CD4-positive, alpha-beta T cell (primary cell): Measurements from ENCODE around the gene COL19A1. TPM values are rescaled to one million over a fixed set of nuclear protein-coding genes. Genes with fewer than 3 reads are reported as not detected.

Experiments
- ATAC-seq: fragments of 200-7000 bp; cut with Tn5 transposase; one replicate; pipeline ENCODE4 v1.10.0; 2022; ENCODE audit warnings: mild to moderate bottlenecking; ENCODE audit not compliant: poor library complexity
- CTCF ChIA-PET: fragments of 350-600 bp; sonication (Branson Sonifier 250); formaldehyde crosslinking; loops from one replicate; lab custom pipeline; 2021; ENCODE audit warnings: antibody characterized with exemption, inconsistent platforms; lab: Charles Lee
- POLR2A ChIA-PET: fragments of 350-600 bp; sonication (Branson Sonifier 250); formaldehyde crosslinking; loops from one replicate; lab custom pipeline; 2021; ENCODE audit warnings: antibody characterized with exemption, inconsistent platforms; lab: Charles Lee
- DNase-seq, 14 experiments: peaks; one replicate each; pipeline ENCODE4 v3.0.0-alpha.2; 2013 to 2020; ENCODE audit warnings: mixed read lengths in 2 of 14
- H3K27ac ChIP-seq, 2 donors: one replicate each; pipeline versions ENCODE4 v1.5.1 to v1.7.0; 2013; ENCODE audit warnings: low read length in 2 of 2, low read depth in 1 of 2, mild to moderate bottlenecking in 1 of 2
- H3K27me3 ChIP-seq, 2 experiments: 1 replicate in 1 of 2; 2 replicates in 1 of 2; pipeline versions ENCODE4 v1.6.1 to v1.7.0; 2013; ENCODE audit warnings: low read length in 2 of 2, control low read depth in 1 of 2, mild to moderate bottlenecking in 1 of 2, moderate library complexity in 1 of 2; ENCODE audit not compliant: insufficient read depth in 2 of 2, control insufficient read depth in 1 of 2
- H3K36me3 ChIP-seq: one replicate; pipeline ENCODE4 v1.6.1; 2013; ENCODE audit warnings: low read length, control low read depth; ENCODE audit not compliant: insufficient read depth
- H3K4me1 ChIP-seq: one replicate; pipeline ENCODE4 v1.6.1; 2013; ENCODE audit warnings: low read length, control low read depth; ENCODE audit not compliant: insufficient read depth
- H3K4me3 ChIP-seq: one replicate; pipeline ENCODE4 v1.5.1; 2013; ENCODE audit warnings: mild to moderate bottlenecking, low read length, moderate library complexity
- H3K9me3 ChIP-seq, 2 experiments: 1 replicate in 1 of 2; 2 replicates in 1 of 2; pipeline versions ENCODE4 v1.6.1 to v1.7.0; 2013; ENCODE audit warnings: low read length in 2 of 2, mild to moderate bottlenecking in 2 of 2, control low read depth in 1 of 2, moderate library complexity in 1 of 2; ENCODE audit not compliant: control insufficient read depth in 1 of 2, insufficient read depth in 1 of 2
- H3K27ac Mint-ChIP-seq: one replicate; pipeline ENCODE4 v1.8.0; 2020; ENCODE audit warnings: mixed read lengths
- H3K27me3 Mint-ChIP-seq: one replicate; pipeline ENCODE4 v1.8.0; 2021; ENCODE audit warnings: mixed read lengths
- H3K36me3 Mint-ChIP-seq: one replicate; pipeline ENCODE4 v1.8.0; 2021; ENCODE audit warnings: low read depth, mixed read lengths
- H3K4me1 Mint-ChIP-seq: one replicate; pipeline ENCODE4 v1.8.0; 2021; ENCODE audit warnings: low read depth, mixed read lengths
- H3K4me3 Mint-ChIP-seq: one replicate; pipeline ENCODE4 v1.8.0; 2020; ENCODE audit warnings: mild to moderate bottlenecking, mixed read lengths
- H3K9me3 Mint-ChIP-seq: one replicate; pipeline ENCODE4 v1.8.0; 2020; ENCODE audit warnings: mixed read lengths
- intact Hi-C, 2 experiments: fragments of 100-400 bp; cut with DNase I in 1 of 2; cut with micrococcal nuclease in 1 of 2; formaldehyde crosslinking; loops; one replicate each; pipeline versions ENCODE4 v1.15.1 to v1.9.0; 2023 to 2025; cut with DNase I, micrococcal nuclease
- total RNA-seq, 174 experiments: library from RNA in 2 of 174; stranded (reverse) in 2 of 174; gene quantifications; one replicate each; pipeline ENCODE4 v1.2.3 and lab custom pipeline; 2021 to 2026
- TF ChIP-seq, protein P1 (sequence below): fragments of 200-600 bp; IDR thresholded peaks from one replicate; pipeline ENCODE4 v1.8.0; 2022; ENCODE audit warnings: antibody characterized with exemption, mild to moderate bottlenecking

COL19A1 gene
- total RNA-seq, 2 experiments from 2014 or later: not detected

DNA sequence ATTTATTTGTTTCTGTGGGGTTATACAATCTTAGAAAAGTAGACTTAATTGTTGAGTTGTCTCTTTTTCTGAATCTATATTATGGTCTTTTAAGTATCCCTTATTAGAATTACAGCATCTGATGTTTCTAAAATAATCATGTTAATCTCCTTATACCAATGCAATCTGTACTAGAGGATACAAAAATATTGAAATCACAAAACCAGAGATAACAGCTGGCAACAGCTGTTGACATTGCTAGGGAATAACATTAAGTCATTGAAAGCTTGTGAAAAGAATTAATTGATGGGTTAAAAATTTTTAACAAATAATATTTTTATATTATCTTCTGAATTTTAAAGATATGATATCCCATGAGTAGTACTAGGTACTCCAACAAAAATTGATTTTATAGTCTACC lies 162.6 kb downstream of the COL19A1 start:
- no peaks in the 10 kb centered on the region for H3K36me3 Mint-ChIP-seq
- Histone ChIP-seq H3K36me3 (no peaks in the 10 kb centered on the region), H3K9me3 (no peaks in the 10 kb centered on the region), H3K4me1 (no peaks in the 10 kb centered on the region), H3K4me3 (no peak overlapping the region), H3K27me3 (no peaks in the 10 kb centered on the region), H3K27ac (no peak overlapping the region)
- H3K27me3 Mint-ChIP-seq: peaks cover 11% of the 10 kb centered on the region
- H3K4me1 Mint-ChIP-seq: no peaks in the 10 kb centered on the region
- POLR2A ChIA-PET: no interaction called here
- no peak for DNase-seq
- CTCF ChIA-PET: no interaction called here
- ATAC-seq: no peak
- intact Hi-C loops: no loop called here
- no peak overlapping the region for H3K27ac Mint-ChIP-seq
- TF ChIP-seq, protein P1, sequence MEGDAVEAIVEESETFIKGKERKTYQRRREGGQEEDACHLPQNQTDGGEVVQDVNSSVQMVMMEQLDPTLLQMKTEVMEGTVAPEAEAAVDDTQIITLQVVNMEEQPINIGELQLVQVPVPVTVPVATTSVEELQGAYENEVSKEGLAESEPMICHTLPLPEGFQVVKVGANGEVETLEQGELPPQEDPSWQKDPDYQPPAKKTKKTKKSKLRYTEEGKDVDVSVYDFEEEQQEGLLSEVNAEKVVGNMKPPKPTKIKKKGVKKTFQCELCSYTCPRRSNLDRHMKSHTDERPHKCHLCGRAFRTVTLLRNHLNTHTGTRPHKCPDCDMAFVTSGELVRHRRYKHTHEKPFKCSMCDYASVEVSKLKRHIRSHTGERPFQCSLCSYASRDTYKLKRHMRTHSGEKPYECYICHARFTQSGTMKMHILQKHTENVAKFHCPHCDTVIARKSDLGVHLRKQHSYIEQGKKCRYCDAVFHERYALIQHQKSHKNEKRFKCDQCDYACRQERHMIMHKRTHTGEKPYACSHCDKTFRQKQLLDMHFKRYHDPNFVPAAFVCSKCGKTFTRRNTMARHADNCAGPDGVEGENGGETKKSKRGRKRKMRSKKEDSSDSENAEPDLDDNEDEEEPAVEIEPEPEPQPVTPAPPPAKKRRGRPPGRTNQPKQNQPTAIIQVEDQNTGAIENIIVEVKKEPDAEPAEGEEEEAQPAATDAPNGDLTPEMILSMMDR: no peak
- no peaks in the 10 kb centered on the region for H3K9me3 Mint-ChIP-seq
- no peak overlapping the region for H3K4me3 Mint-ChIP-seq

DNA sequence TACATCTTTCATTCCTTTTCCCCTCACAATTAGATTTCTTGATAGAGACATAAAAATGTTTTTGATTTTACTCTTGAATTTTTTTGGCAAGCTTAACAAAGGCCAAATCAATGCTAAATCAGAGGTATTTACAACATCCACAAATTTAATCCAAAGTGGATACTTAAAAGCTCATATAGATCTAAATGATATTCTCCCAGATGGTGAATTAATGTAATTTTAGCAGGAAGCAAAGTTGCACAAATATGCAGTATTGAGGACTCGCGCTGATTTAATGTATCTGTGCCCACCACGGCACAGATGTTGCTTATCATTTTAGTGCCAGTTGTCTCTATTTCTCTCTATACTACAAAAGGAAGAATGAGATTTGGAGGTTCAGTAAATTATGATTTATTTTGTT lies 167.4 kb downstream of the COL19A1 start:
- H3K9me3 ChIP-seq: no peaks in the 10 kb centered on the region
- Mint-ChIP-seq H3K4me3 (no peak overlapping the region), H3K4me1 (no peaks in the 10 kb centered on the region), H3K27ac (no peak overlapping the region), H3K36me3 (no peaks in the 10 kb centered on the region), H3K27me3 (peaks cover 14% of the 10 kb centered on the region), H3K9me3 (no peaks in the 10 kb centered on the region)
- ChIA-PET CTCF (no interaction called here), POLR2A (no interaction called here)
- no peaks in the 10 kb centered on the region for H3K36me3 ChIP-seq
- no peak overlapping the region for H3K27ac ChIP-seq
- DNase-seq: no peak
- H3K27me3 ChIP-seq: no peaks in the 10 kb centered on the region
- no peaks in the 10 kb centered on the region for H3K4me1 ChIP-seq
- intact Hi-C loops: no loop called here
- TF ChIP-seq, protein P1: no peak
- no peak for ATAC-seq
- no peak overlapping the region for H3K4me3 ChIP-seq

DNA sequence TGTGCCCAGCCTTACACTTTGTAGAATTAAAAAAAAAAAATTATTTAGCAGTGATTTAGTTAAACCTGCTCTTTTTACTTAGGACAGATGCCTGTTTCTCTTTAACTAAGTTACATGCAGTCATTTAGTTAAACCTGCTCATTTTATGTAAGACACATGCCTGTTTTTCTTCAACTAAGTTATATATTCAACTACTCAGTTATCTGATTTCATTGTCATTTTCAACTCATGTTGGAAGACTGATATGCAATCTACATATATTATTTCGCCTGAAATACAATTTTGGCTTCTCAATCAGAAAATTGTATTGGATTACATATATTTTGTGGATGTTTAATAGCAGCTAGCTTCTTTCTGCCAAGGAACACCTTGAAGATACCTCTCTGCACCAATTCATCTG lies 171.1 kb downstream of the COL19A1 start:
- ChIA-PET POLR2A (no interaction called here), CTCF (no interaction called here)
- TF ChIP-seq, protein P1: no peak
- Histone ChIP-seq H3K27ac (no peak overlapping the region), H3K9me3 (no peaks in the 10 kb centered on the region), H3K27me3 (no peaks in the 10 kb centered on the region), H3K36me3 (no peaks in the 10 kb centered on the region), H3K4me3 (no peak overlapping the region), H3K4me1 (no peaks in the 10 kb centered on the region)
- DNase-seq (no peak), ATAC-seq (no peak)
- intact Hi-C loops: no loop called here
- no peaks in the 10 kb centered on the region for H3K36me3 Mint-ChIP-seq
- peaks cover 5% of the 10 kb centered on the region for H3K27me3 Mint-ChIP-seq
- H3K4me1 Mint-ChIP-seq: no peaks in the 10 kb centered on the region
- no peak overlapping the region for H3K4me3 Mint-ChIP-seq
- H3K27ac Mint-ChIP-seq: no peak overlapping the region
- no peaks in the 10 kb centered on the region for H3K9me3 Mint-ChIP-seq
